ENCODE measurements around the gene OLFML2A.

GRCh38 chr9:124797343-124798103 is 20.6 kb downstream of the OLFML2A start:
- TF ChIP-seq CTCF (CRISPR knock-in tag; IDR thresholded peaks at IDR 0.05): no peak
- TF ChIP-seq ZNF503 (CRISPR knock-in tag; IDR thresholded peaks at IDR 0.05): no peak
- no peak for TF ChIP-seq ZBTB44 (CRISPR knock-in tag; IDR thresholded peaks at IDR 0.05)
- no peak for TF ChIP-seq ZNF33B (CRISPR knock-in tag; IDR thresholded peaks at IDR 0.05)
- no peak for TF ChIP-seq RAD21 (CRISPR knock-in tag; IDR thresholded peaks at IDR 0.05)
- no peak for TF ChIP-seq ADNP (CRISPR knock-in tag; IDR thresholded peaks at IDR 0.05)
- no peak for TF ChIP-seq HOXA3 (CRISPR knock-in tag; IDR thresholded peaks at IDR 0.05)
- no peak for TF ChIP-seq ZNF354B (CRISPR knock-in tag; IDR thresholded peaks at IDR 0.05)
- no peak for TF ChIP-seq ZNF772 (CRISPR knock-in tag; IDR thresholded peaks at IDR 0.05)
- no peak for TF ChIP-seq ZNF232 (CRISPR knock-in tag; IDR thresholded peaks at IDR 0.05; ENCODE audit: borderline replicate concordance)
- no peak for TF ChIP-seq HNF4G (IDR thresholded peaks at IDR 0.05; ENCODE audit: borderline replicate concordance, low read depth, low read length)
- TF ChIP-seq HNF4G (CRISPR knock-in tag; IDR thresholded peaks at IDR 0.05; ENCODE audit: borderline replicate concordance, low read depth): no peak
- no peak for TF ChIP-seq POLR2AphosphoS5 (IDR thresholded peaks at IDR 0.05; ENCODE audit: low read depth, low read length)
- no peak for TF ChIP-seq SMC3 (IDR thresholded peaks at IDR 0.05; ENCODE audit: low read length)

All from HepG2 (cell line).